ENCODE measurements around the gene LCE2D. TPM values are rescaled to one million over a fixed set of nuclear protein-coding genes. Genes with fewer than 3 reads are reported as not detected.

LCE2D gene
- total RNA-seq, 1 donor from 2014 or later: not detected

DNA sequence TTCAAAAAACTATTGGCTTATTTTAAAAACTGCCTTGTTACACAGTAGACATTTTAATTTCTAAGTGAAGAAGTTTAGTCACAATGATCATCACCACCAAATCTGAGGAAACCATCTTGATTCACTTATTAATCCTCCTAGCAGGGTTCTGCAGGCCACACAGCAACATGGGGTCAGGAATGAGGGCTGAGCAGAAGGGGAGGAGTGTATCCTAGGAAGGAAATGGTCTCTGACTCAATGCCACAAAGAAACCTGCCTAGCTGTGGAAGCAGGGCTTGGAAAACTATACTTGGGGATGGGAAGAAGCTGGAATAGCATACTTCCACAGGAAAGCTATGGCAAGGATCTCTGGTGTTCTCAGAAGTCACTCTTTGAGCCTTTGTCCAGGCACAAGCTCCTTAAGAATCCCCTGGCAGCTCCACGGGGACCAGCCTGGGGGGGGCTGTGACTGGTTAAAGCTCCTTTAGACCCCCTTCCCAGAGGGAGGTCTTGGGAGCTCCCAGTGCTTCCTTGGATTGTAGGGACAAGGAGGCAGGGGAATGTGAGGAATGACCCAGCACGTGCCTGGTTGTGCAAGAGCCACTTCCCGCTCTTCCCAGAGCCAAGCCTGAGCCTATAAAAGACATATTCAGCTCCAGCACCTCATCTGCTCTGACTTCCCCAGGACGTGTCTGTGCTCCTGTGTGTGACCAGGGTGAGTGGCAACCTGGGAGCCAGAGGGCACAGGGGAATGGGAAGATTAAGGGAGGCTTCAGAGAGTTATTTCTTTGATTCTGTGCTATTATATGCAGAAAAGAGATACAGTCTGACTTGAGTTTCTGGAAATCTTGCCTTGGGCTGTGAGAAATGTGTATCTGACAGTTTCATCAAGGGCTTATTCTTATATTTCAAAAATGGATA lies 34.8 kb downstream of the LCE2D start, which contains the start of gene LCE2A:
TSS of gene LCE2A (plus strand) at position 645 of the 900 bp plus-strand sequence. CDS start 557 bp downstream, outside the sequence.
- intact Hi-C loops (cut with micrococcal nuclease): no loop called here

- intact Hi-C loops (cut with micrococcal nuclease): no loop called here
These were observed 36.6 kb downstream of the LCE2D start for GRCh38 chr1:152699746-152700145.

DNA sequence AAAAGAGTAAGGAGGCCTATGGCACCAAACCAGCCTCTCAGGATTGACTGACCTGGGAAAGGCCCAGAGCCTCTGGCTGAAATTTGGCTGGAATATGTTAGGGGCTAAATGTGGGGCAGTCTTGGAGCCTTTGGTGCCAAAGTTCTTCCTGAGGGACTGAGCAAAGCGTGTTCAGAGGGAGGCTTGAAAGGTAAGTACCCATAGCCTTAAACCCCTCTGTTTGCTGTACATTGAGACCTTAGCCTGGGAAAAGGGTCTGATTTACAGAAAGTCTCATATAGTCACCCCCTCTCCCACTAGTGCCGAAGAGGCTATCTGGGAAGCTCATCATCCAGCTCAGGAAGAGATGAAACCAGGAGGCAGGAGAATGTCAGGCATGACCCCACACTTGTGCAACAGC lies 44.7 kb downstream of the LCE2D start, which contains the start of gene LCE4A:
TSS of gene LCE4A (plus strand) at position 301 of the 400 bp plus-strand sequence. CDS start 916 bp downstream, outside the sequence.
- intact Hi-C loops (cut with micrococcal nuclease): no loop called here

Other genes starting within 250 kb of the LCE2D start
- gene CRNN, start 249.1 kb upstream of the LCE2D start, total RNA-seq: not detected in 2 replicates
- not detected in 2 replicates for gene LCE5A, start 152.6 kb upstream of the LCE2D start, total RNA-seq
- gene CRCT1, start 148.9 kb upstream of the LCE2D start, total RNA-seq: not detected in 2 replicates
- not detected in 2 replicates for gene LCE3E, start 96.6 kb upstream of the LCE2D start, total RNA-seq
- gene LCE3D, start 82.9 kb upstream of the LCE2D start, total RNA-seq: not detected in 2 replicates
- gene LCE3C, start 63.1 kb upstream of the LCE2D start, total RNA-seq: not detected in 2 replicates
- gene LCE3B, start 49.6 kb upstream of the LCE2D start, total RNA-seq: not detected in 2 replicates
- not detected in 2 replicates for gene LCE3A, start 40.3 kb upstream of the LCE2D start, total RNA-seq
- not detected in 2 replicates for gene LCE2C, start 11.9 kb downstream of the LCE2D start, total RNA-seq
- gene LCE2B, start 22.7 kb downstream of the LCE2D start, total RNA-seq: not detected in 2 replicates
- gene LCE2A, start 35.0 kb downstream of the LCE2D start, total RNA-seq: not detected in 2 replicates
- gene LCE4A, start 44.8 kb downstream of the LCE2D start, total RNA-seq: not detected in 2 replicates
- not detected in 2 replicates for gene KPRP, start 94.6 kb downstream of the LCE2D start, total RNA-seq
- gene LCE1F, start 111.8 kb downstream of the LCE2D start, total RNA-seq: not detected in 2 replicates
- gene LCE1E, start 122.9 kb downstream of the LCE2D start, total RNA-seq: not detected in 2 replicates
- not detected in 2 replicates for gene LCE1D, start 133.3 kb downstream of the LCE2D start, total RNA-seq
- gene LCE1C, start 143.3 kb downstream of the LCE2D start, total RNA-seq: not detected in 2 replicates
- gene LCE1B, start 148.6 kb downstream of the LCE2D start, total RNA-seq: not detected in 2 replicates
- gene LCE1A, start 164.1 kb downstream of the LCE2D start, total RNA-seq: not detected in 2 replicates
- not detected in 2 replicates for gene LCE6A, start 179.5 kb downstream of the LCE2D start, total RNA-seq
- not detected in 2 replicates for gene LCE7A, start 196.6 kb downstream of the LCE2D start, total RNA-seq
- not detected in 2 replicates for gene SMCP, start 214.9 kb downstream of the LCE2D start, total RNA-seq
- gene IVL, start 245.2 kb downstream of the LCE2D start, total RNA-seq: not detected in 2 replicates

All from T-helper 2 cell treated with Interferon-gamma antibody and Interleukin-4, amounts not matched to agents 100 ng/mL and 5 ng/mL, for 36 hours (primary cell).